IMR-90 (cell line): Measurements from ENCODE around the gene AADAC. TPM values are rescaled to one million over a fixed set of nuclear protein-coding genes. Genes with fewer than 3 reads are reported as not detected.

Experiments used
- ATAC-seq: fragments of 200-7000 bp; cut with Tn5 transposase; 2 replicates; pipeline ENCODE4 v1.9.1; 2020; ENCODE audit warnings: low read depth, mild to moderate bottlenecking, moderate library complexity
- BruUV-seq: library from RNA; stranded (reverse); fragments of 400-500 nt; replicated peaks from 2 replicates; lab custom pipeline; 2021; lab: Mats Ljungman, UMichigan
- CTCF ChIA-PET: fragments of 300-600 bp; formaldehyde crosslinking; extraction: SDS; loops from one replicate; lab custom pipeline; 2021; ENCODE audit warnings: antibody characterized with exemption; lab: Yijun Ruan, JAX
- POLR2A ChIA-PET: fragments of 300-600 bp; sonication (Branson Sonifier 250); formaldehyde crosslinking; loops from one replicate; lab custom pipeline; 2022; ENCODE audit warnings: antibody characterized with exemption; ENCODE audit not compliant: unreplicated experiment; lab: Charles Lee
- DNase-seq: peaks from one replicate; pipeline ENCODE4 v3.0.0; 2013
- H2AFZ ChIP-seq: replicated peaks from 2 replicates; pipeline ENCODE3; 2013; ENCODE audit warnings: low read length, mild to moderate bottlenecking; ENCODE audit not compliant: poor library complexity
- H2AK5ac ChIP-seq: 2 replicates; pipeline ENCODE4 v1.6.1; 2013; ENCODE audit warnings: low read depth, low read length, inconsistent platforms
- H2AK9ac ChIP-seq: replicated peaks from 2 replicates; pipeline ENCODE3; 2013; ENCODE audit warnings: mild to moderate bottlenecking, low read depth, low read length, moderate library complexity; ENCODE audit not compliant: poor library complexity
- H2BK120ac ChIP-seq: 2 replicates; pipeline ENCODE4 v1.6.1; 2013; ENCODE audit warnings: low read depth, low read length, inconsistent platforms
- H2BK15ac ChIP-seq: 3 replicates; pipeline ENCODE4 v1.6.1; 2013; ENCODE audit warnings: low read depth, low read length, inconsistent platforms
- H2BK20ac ChIP-seq: 2 replicates; pipeline ENCODE4 v1.6.1; 2013; ENCODE audit warnings: low read depth, mild to moderate bottlenecking, inconsistent platforms, low read length, moderate library complexity
- H2BK5ac ChIP-seq: 2 replicates; pipeline ENCODE4 v1.6.1; 2013; ENCODE audit warnings: mild to moderate bottlenecking, low read depth, low read length, inconsistent platforms; ENCODE audit not compliant: poor library complexity, severe bottlenecking
- H3K14ac ChIP-seq: replicated peaks from 2 replicates; pipeline ENCODE4 v1.6.1; 2013; ENCODE audit warnings: low read depth, low read length, inconsistent platforms
- H3K18ac ChIP-seq: 2 replicates; pipeline ENCODE4 v1.6.1; 2013; ENCODE audit warnings: low read depth, low read length, control low read depth
- H3K23ac ChIP-seq: 2 replicates; pipeline ENCODE4 v1.6.1; 2013; ENCODE audit warnings: low read depth, low read length, inconsistent platforms
- H3K27ac ChIP-seq: 2 replicates; pipeline ENCODE4 v1.5.1; 2013; ENCODE audit warnings: mild to moderate bottlenecking, control low read depth, low read length; ENCODE audit not compliant: insufficient read depth
- H3K27me3 ChIP-seq: 2 replicates; pipeline ENCODE4 v1.6.1; 2013; ENCODE audit warnings: low read length; ENCODE audit not compliant: control insufficient read depth, insufficient read depth
- H3K36me3 ChIP-seq: 2 replicates; pipeline ENCODE4 v1.6.1; 2013; ENCODE audit warnings: low read length, mixed read lengths; ENCODE audit not compliant: control insufficient read depth, insufficient read depth
- H3K4ac ChIP-seq: 2 replicates; pipeline ENCODE4 v1.6.1; 2013; ENCODE audit warnings: low read depth, low read length, inconsistent platforms
- H3K4me1 ChIP-seq: 2 replicates; pipeline ENCODE4 v1.6.1; 2013; ENCODE audit warnings: low read length, mixed read lengths; ENCODE audit not compliant: control insufficient read depth, insufficient read depth
- H3K4me2 ChIP-seq: 2 replicates; pipeline ENCODE4 v1.6.1; 2013; ENCODE audit warnings: low read depth, mild to moderate bottlenecking, control low read depth, low read length, moderate library complexity
- H3K4me3 ChIP-seq: 2 replicates; pipeline ENCODE4 v1.5.1; 2013; ENCODE audit warnings: low read depth, mild to moderate bottlenecking, control low read depth, low read length, moderate library complexity; ENCODE audit not compliant: insufficient read depth
- H3K56ac ChIP-seq: 2 replicates; pipeline ENCODE4 v1.6.1; 2013; ENCODE audit warnings: low read length, inconsistent platforms; ENCODE audit not compliant: insufficient read depth; ENCODE audit errors: extremely low read depth
- H3K79me1 ChIP-seq, 2 experiments: 2 replicates each; pipeline ENCODE4 v1.6.1; 2013; ENCODE audit warnings: low read length in 2 of 2, inconsistent platforms in 1 of 2, low read depth in 1 of 2
- H3K9ac ChIP-seq: 2 replicates; pipeline ENCODE4 v1.6.1; 2013; ENCODE audit warnings: low read depth, low read length, control low read depth
- H3K9me1 ChIP-seq: 2 replicates; pipeline ENCODE4 v1.6.1; 2013; ENCODE audit warnings: low read length, inconsistent platforms; ENCODE audit not compliant: insufficient read depth
- H3K9me3 ChIP-seq: 2 replicates; pipeline ENCODE4 v1.6.1; 2013; ENCODE audit warnings: low read length; ENCODE audit not compliant: control insufficient read depth, insufficient read depth
- H4K20me1 ChIP-seq: 2 replicates; pipeline ENCODE4 v1.6.1; 2013; ENCODE audit warnings: low read length, inconsistent platforms; ENCODE audit not compliant: insufficient read depth
- H4K5ac ChIP-seq: 2 replicates; pipeline ENCODE4 v1.6.1; 2013; ENCODE audit warnings: mild to moderate bottlenecking, low read depth, low read length, control low read depth
- H4K8ac ChIP-seq, 2 experiments: 2 replicates each; pipeline ENCODE4 v1.6.1; 2013; ENCODE audit warnings: low read depth in 2 of 2, low read length in 2 of 2, control low read depth in 1 of 2, inconsistent platforms in 1 of 2
- H4K91ac ChIP-seq: 2 replicates; pipeline ENCODE4 v1.6.1; 2013; ENCODE audit warnings: low read depth, low read length, inconsistent platforms; ENCODE audit not compliant: insufficient read depth
- CEBPB ChIP-seq: IDR thresholded peaks from 2 replicates; pipeline ENCODE4 v1.6.1; 2012; ENCODE audit warnings: low read depth, low read length, improper control_type of control experiment
- ELK1 ChIP-seq: fragments of 150-350 bp; IDR thresholded peaks from 2 replicates; pipeline ENCODE4 v1.6.1; 2016; ENCODE audit warnings: low read depth, mild to moderate bottlenecking, low read length, moderate library complexity, borderline replicate concordance
- FOS ChIP-seq: fragments of 150-350 bp; IDR thresholded peaks from 2 replicates; pipeline ENCODE4 v1.6.1; 2016; ENCODE audit warnings: low read depth, low read length
- RFX5 ChIP-seq: IDR thresholded peaks from 2 replicates; pipeline ENCODE4 v1.8.0; 2012; ENCODE audit warnings: low read depth, mild to moderate bottlenecking, low read length, moderate library complexity
- SMC3 ChIP-seq: fragments of 150-350 bp; IDR thresholded peaks from 2 replicates; pipeline ENCODE4 v1.6.1; 2016; ENCODE audit warnings: low read depth, mild to moderate bottlenecking, antibody characterized with exemption, low read length, moderate library complexity
- WGBS, 2 experiments: methylation state at CpG; one replicate each; pipeline versions ENCODE4 v1.1.5 to v1.1.7; 2013; ENCODE audit warnings: missing lambda C conversion rate in 2 of 2; ENCODE audit not compliant: insufficient read length in 1 of 2; ENCODE audit errors: extremely low coverage in 2 of 2; 5-methylcytosine and 5-hydroxymethylcytosine counted together
- dilution Hi-C: fragments of 300-500 bp; cut with HindIII; formaldehyde crosslinking; loops from one replicate; pipeline ENCODE4 v1.14.3; 2018; ENCODE audit warnings: low sequenced_read_pairs; ENCODE audit not compliant: unreplicated experiment
- in situ Hi-C: fragments of 300-500 bp; cut with MboI; formaldehyde crosslinking; loops from 3 replicates; pipeline ENCODE4 v1.14.3; 2019; ENCODE audit warnings: low sequenced_read_pairs, inconsistent platforms, mixed read lengths
- intact Hi-C: fragments of 100-400 bp; cut with micrococcal nuclease; formaldehyde crosslinking; loops from 2 replicates; pipeline ENCODE4 v1.10.0; 2022
- polyA plus RNA-seq, 3 experiments: library from polyadenylated mRNA; depleted of rRNA; stranded (reverse); fragments of >200 nt; gene quantifications; 2 replicates each; pipeline ENCODE4 v1.2.3, GENCODE V29; 2012; ENCODE audit warnings: low replicate concordance in 1 of 3
- total RNA-seq: library from RNA; depleted of rRNA; stranded (reverse); fragments of >200 nt; gene quantifications from 2 replicates; pipeline ENCODE4 v1.2.3, GENCODE V29; 2012

AADAC gene
- total and polyA plus RNA-seq, 2 of the 4 experiments (the other 2 are of a cell fraction) = not detected

- no peak for DNase-seq
- H2BK20ac ChIP-seq = no peak overlapping the region
- H2AK5ac ChIP-seq = no peak overlapping the region
- H3K4me1 ChIP-seq = no peaks in the 10 kb centered on the region
- CTCF ChIA-PET = no interaction called here
- no peak overlapping the region for H3K9ac ChIP-seq
- intact Hi-C loops = no loop called here
- H3K4ac ChIP-seq = no peak overlapping the region
- dilution Hi-C loops = no loop called here
- in situ Hi-C loops = no loop called here
- H3K9me3 ChIP-seq = no peaks in the 10 kb centered on the region
- H3K4me3 ChIP-seq = no peak overlapping the region
- POLR2A ChIA-PET = no interaction called here
- no peaks in the 10 kb centered on the region for H3K9me1 ChIP-seq
- H3K27me3 ChIP-seq = no peaks in the 10 kb centered on the region
- H4K20me1 ChIP-seq = no peaks in the 10 kb centered on the region
- H3K27ac ChIP-seq = no peak overlapping the region
- H2BK5ac ChIP-seq = no peak overlapping the region
- WGBS, 2 experiments = 36% methylated on average over 4 of the region's 4 CpGs; no CpG with 5 or more reads in 1 of the 2 experiments
- no peak overlapping the region for H3K56ac ChIP-seq
- H4K5ac ChIP-seq = no peak overlapping the region
- no peak overlapping the region for H4K91ac ChIP-seq
- H3K14ac ChIP-seq = no peak overlapping the region
- H3K23ac ChIP-seq = no peak overlapping the region
- no peak overlapping the region for H3K18ac ChIP-seq
- no peak overlapping the region for H2AK9ac ChIP-seq
- no peak overlapping the region; a peak in 1 of 4 replicates for H4K8ac ChIP-seq
- H2BK120ac ChIP-seq = no peak overlapping the region
- no peak overlapping the region for H2AFZ ChIP-seq
- H3K79me1 ChIP-seq = no peaks in the 10 kb centered on the region
- ATAC-seq = peak; percentile 27; the same call in 1 of the 2 replicates
- H2BK15ac ChIP-seq = no peak overlapping the region
- no peaks in the 10 kb centered on the region for H3K36me3 ChIP-seq
- no TSS peak for BruUV-seq
- no peak for TF ChIP-seq ELK1
- no peak for TF ChIP-seq RFX5
- no peak for TF ChIP-seq FOS
- no peak for TF ChIP-seq SMC3
- no peak for TF ChIP-seq CEBPB
- H3K4me2 ChIP-seq = no peak overlapping the region
These were observed 43.0 kb upstream of the AADAC start for GRCh38 chr3:151770956-151771355.
